ENCODE data around the gene USP37.

USP37 gene

DNA sequence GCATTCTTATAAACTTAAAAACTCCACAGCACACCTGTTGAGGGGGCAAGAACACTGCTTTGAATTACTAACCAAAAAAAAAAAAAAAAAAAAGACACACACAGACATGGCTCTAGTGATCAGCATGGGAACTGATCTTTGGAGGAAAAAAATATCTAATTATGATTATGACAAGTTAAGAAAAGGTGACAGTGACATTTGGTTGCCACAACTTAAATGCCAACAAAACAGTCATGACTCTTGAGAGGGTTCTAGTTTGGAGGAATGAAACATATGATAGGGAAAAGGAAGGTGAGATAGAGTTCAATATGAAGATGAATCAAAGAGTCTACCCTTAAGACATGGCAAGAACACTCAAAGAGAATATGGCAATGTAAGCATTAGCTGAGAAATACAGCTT, 20.6 kb downstream of the USP37 start:
- no peaks in the 10 kb centered on the region for H3F3A ChIP-seq (ENCODE audit: low read depth)
- no peaks in the 10 kb centered on the region for H3K79me2 ChIP-seq (ENCODE audit: insufficient read depth, low read length)
- no peaks in the 10 kb centered on the region for H3K27me3 ChIP-seq (ENCODE audit: insufficient read depth, low read length, poor library complexity, severe bottlenecking)
- TF ChIP-seq, protein P1, sequence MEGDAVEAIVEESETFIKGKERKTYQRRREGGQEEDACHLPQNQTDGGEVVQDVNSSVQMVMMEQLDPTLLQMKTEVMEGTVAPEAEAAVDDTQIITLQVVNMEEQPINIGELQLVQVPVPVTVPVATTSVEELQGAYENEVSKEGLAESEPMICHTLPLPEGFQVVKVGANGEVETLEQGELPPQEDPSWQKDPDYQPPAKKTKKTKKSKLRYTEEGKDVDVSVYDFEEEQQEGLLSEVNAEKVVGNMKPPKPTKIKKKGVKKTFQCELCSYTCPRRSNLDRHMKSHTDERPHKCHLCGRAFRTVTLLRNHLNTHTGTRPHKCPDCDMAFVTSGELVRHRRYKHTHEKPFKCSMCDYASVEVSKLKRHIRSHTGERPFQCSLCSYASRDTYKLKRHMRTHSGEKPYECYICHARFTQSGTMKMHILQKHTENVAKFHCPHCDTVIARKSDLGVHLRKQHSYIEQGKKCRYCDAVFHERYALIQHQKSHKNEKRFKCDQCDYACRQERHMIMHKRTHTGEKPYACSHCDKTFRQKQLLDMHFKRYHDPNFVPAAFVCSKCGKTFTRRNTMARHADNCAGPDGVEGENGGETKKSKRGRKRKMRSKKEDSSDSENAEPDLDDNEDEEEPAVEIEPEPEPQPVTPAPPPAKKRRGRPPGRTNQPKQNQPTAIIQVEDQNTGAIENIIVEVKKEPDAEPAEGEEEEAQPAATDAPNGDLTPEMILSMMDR (conservative IDR thresholded peaks at IDR 0.05; ENCODE audit: low read length), result no peak
- TF ChIP-seq EZH2phosphoT487 (IDR thresholded peaks at IDR 0.05; ENCODE audit: borderline replicate concordance), result no peak
- H3K9me3 ChIP-seq (ENCODE audit: insufficient read depth, low read depth, low read length), result no peaks in the 10 kb centered on the region
- H2AFZ ChIP-seq (ENCODE audit: low read length), result no peak overlapping the region
- H3K4me1 ChIP-seq (ENCODE audit: insufficient read depth, low read length, poor library complexity, severe bottlenecking), result no peaks in the 10 kb centered on the region
- H3K4me2 ChIP-seq (ENCODE audit: low read depth, low read length, poor library complexity, severe bottlenecking), result no peak overlapping the region
- H3K36me3 ChIP-seq (ENCODE audit: insufficient read depth, low read length), result peaks cover 81% of the 10 kb centered on the region
- no peaks in the 10 kb centered on the region for H4K20me1 ChIP-seq (ENCODE audit: insufficient read depth, low read length, poor library complexity, severe bottlenecking)
- no peak overlapping the region for H3K9ac ChIP-seq (ENCODE audit: low read depth, low read length, poor library complexity, severe bottlenecking)
- no peaks in the 10 kb centered on the region for H3K9me2 ChIP-seq (replicated peaks; ENCODE audit: low read depth, low read length)
- H3K4me3 ChIP-seq (ENCODE audit: low read length, poor library complexity, severe bottlenecking), result no peak overlapping the region

DNA sequence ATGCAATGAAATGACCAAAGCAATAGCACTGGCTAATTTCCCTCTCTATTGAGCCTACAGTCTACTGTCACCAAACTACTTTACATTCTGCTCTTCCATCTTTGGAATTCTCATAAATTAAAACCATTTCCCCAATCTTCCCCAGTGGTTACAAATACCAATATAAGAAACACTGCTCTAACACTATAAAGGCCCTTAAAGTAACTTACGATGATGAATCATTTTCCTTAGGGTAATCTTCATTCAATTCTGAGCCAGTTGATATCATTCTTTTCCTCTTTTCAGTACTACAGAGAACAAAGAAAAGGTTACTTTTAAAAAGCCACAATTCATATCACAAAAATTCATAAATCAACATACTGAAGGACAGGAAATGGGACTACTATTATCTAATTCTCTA, 22.1 kb downstream of the USP37 start:
- no peak for TF ChIP-seq EZH2phosphoT487 (IDR thresholded peaks at IDR 0.05; ENCODE audit: borderline replicate concordance)
- TF ChIP-seq, protein P1 (conservative IDR thresholded peaks at IDR 0.05; ENCODE audit: low read length), result no peak
- Histone ChIP-seq H3K4me1 (ENCODE audit: insufficient read depth, low read length, poor library complexity, severe bottlenecking) (no peaks in the 10 kb centered on the region), H3K9ac (ENCODE audit: low read depth, low read length, poor library complexity, severe bottlenecking) (no peak overlapping the region), H3K79me2 (ENCODE audit: insufficient read depth, low read length) (no peaks in the 10 kb centered on the region), H3K4me2 (ENCODE audit: low read depth, low read length, poor library complexity, severe bottlenecking) (no peak overlapping the region), H3K27me3 (ENCODE audit: insufficient read depth, low read length, poor library complexity, severe bottlenecking) (no peaks in the 10 kb centered on the region), H3F3A (ENCODE audit: low read depth) (no peaks in the 10 kb centered on the region), H3K9me2 (replicated peaks; ENCODE audit: low read depth, low read length) (no peaks in the 10 kb centered on the region), H3K36me3 (ENCODE audit: insufficient read depth, low read length) (peaks cover 82% of the 10 kb centered on the region; the same call in 1 of the 2 replicates), H3K4me3 (ENCODE audit: low read length, poor library complexity, severe bottlenecking) (no peak overlapping the region), H3K9me3 (ENCODE audit: insufficient read depth, low read depth, low read length) (no peaks in the 10 kb centered on the region), H2AFZ (ENCODE audit: low read length) (no peak overlapping the region), H4K20me1 (ENCODE audit: insufficient read depth, low read length, poor library complexity, severe bottlenecking) (no peaks in the 10 kb centered on the region)

DNA sequence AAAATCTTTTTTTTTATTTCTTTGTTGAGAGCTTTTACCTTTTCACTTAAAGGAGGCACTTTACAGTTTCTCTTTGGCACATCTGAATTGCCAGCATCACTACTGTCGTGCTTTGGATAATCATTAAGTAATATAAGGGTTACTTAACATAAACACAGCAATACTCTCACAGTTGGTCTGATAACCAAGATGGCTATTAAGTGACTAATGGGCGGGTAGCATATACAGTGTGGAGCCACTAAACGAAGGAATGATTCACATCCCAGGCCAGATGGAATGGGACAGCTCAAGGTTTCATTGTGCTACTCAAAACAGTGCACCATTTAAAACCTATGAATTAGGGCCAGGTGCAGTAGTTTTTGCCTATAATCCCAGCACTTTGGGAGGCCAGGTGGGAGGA, 28.1 kb downstream of the USP37 start:
- H2AFZ ChIP-seq (ENCODE audit: low read length), result no peak overlapping the region

More for the DNA sequence above, 28.1 kb downstream of the USP37 start:
- Histone ChIP-seq H3K27me3 (ENCODE audit: insufficient read depth, low read length, poor library complexity, severe bottlenecking) (no peaks in the 10 kb centered on the region), H3K4me3 (ENCODE audit: low read length, poor library complexity, severe bottlenecking) (no peak overlapping the region), H3K4me1 (ENCODE audit: insufficient read depth, low read length, poor library complexity, severe bottlenecking) (no peaks in the 10 kb centered on the region), H3K9me3 (ENCODE audit: insufficient read depth, low read depth, low read length) (no peaks in the 10 kb centered on the region), H3K79me2 (ENCODE audit: insufficient read depth, low read length) (no peaks in the 10 kb centered on the region), H4K20me1 (ENCODE audit: insufficient read depth, low read length, poor library complexity, severe bottlenecking) (no peaks in the 10 kb centered on the region), H3K36me3 (ENCODE audit: insufficient read depth, low read length) (peaks cover 90% of the 10 kb centered on the region; the same call in 1 of the 2 replicates), H3K9me2 (replicated peaks; ENCODE audit: low read depth, low read length) (no peaks in the 10 kb centered on the region), H3F3A (ENCODE audit: low read depth) (no peaks in the 10 kb centered on the region), H3K9ac (ENCODE audit: low read depth, low read length, poor library complexity, severe bottlenecking) (no peak overlapping the region), H3K4me2 (ENCODE audit: low read depth, low read length, poor library complexity, severe bottlenecking) (no peak overlapping the region)
- TF ChIP-seq EZH2phosphoT487 (IDR thresholded peaks at IDR 0.05; ENCODE audit: borderline replicate concordance), result no peak
- TF ChIP-seq, protein P1 (conservative IDR thresholded peaks at IDR 0.05; ENCODE audit: low read length), result no peak

All from Loucy (cell line).